Testis (tissue), 5 donors: ENCODE data around the gene SHCBP1. TPM values are rescaled to one million over a fixed set of nuclear protein-coding genes. Genes with fewer than 3 reads are reported as not detected.
A peak's percentile ranks its signal among the peaks of the same experiment; 100 is the strongest.

Source experiments
- DNase-seq: peaks from one replicate; pipeline ENCODE4 v3.0.0-alpha.2; 2019
- H3K27ac ChIP-seq, 2 donors: fragments of 200-600 bp; sonication (generic); one replicate each; pipeline ENCODE4 v1.5.1; 2019
- H3K27me3 ChIP-seq: fragments of 200-600 bp; sonication (generic); one replicate; pipeline ENCODE4 v1.5.1; 2019
- H3K36me3 ChIP-seq: fragments of 200-600 bp; sonication (generic); one replicate; pipeline ENCODE4 v1.5.1; 2017; ENCODE audit warnings: low read depth; ENCODE audit errors: missing control alignments
- H3K4me1 ChIP-seq: fragments of 200-600 bp; sonication (generic); one replicate; pipeline ENCODE4 v1.5.1; 2019
- H3K4me3 ChIP-seq, 2 donors: fragments of 200-600 bp; sonication (generic); one replicate each; pipeline ENCODE4 v1.5.1; 2017 to 2019
- H3K9me3 ChIP-seq: fragments of 200-600 bp; sonication (generic); one replicate; pipeline ENCODE4 v1.5.1; 2017
- POLR2A ChIP-seq: fragments of 450-650 bp; IDR thresholded peaks from one replicate; pipeline ENCODE4 v1.6.1; 2017; ENCODE audit warnings: antibody characterized with exemption, mild to moderate bottlenecking, moderate library complexity
- WGBS, 2 donors: methylation state at CpG; one replicate each; pipeline ENCODE4 v1.1.5; 2018; 5-methylcytosine and 5-hydroxymethylcytosine counted together
- intact Hi-C: fragments of 100-400 bp; cut with DNase I; formaldehyde crosslinking; loops from one replicate; pipeline ENCODE4 v1.15.1; 2023; ENCODE audit warnings: low total_unique reads
- long read RNA-seq, 2 donors: transcript quantifications; one replicate each; lab custom pipeline, GENCODE V29; 2026
- polyA plus RNA-seq: library from polyadenylated mRNA; stranded (reverse); fragments of 350-450 nt; fragmentation: Illumina TruSeq; extraction: RNeasy Lipid Tissue Mini Kit (QIAGEN cat#74804); gene quantifications from one replicate; pipeline ENCODE4 v1.2.3, GENCODE V29; 2014; ENCODE audit warnings: low read depth, low replicate concordance; ENCODE audit not compliant: insufficient read depth
- total RNA-seq, 2 donors: library from RNA; depleted of rRNA; stranded (reverse); fragments of >200 nt; gene quantifications; one replicate each; pipeline ENCODE4 v1.2.3, GENCODE V29; 2016
- TF ChIP-seq, protein P1 (sequence below), 3 experiments: fragments of 450-650 bp in 2 of 3; fragments of 200-600 bp in 1 of 3; sonication (generic) in 1 of 3; IDR thresholded peaks; one replicate each; pipeline ENCODE4 v1.5.1; 2016 to 2019; ENCODE audit warnings: antibody characterized with exemption in 3 of 3, mild to moderate bottlenecking in 2 of 3, moderate library complexity in 1 of 3

Gene SHCBP1
- 10 to 100 TPM; 10.4 to 23.7 TPM for total RNA-seq
- 14.7 TPM for polyA plus RNA-seq
- long read RNA-seq, donor 1, partial matches to known transcripts: 51 of 55 reads
- long read RNA-seq, donor 1, other reads (novel, unspliced or antisense): 0 of 55 reads
- long read RNA-seq, donor 2, partial matches to known transcripts: 0 of 1 reads
- long read RNA-seq, donor 2, other reads (novel, unspliced or antisense): 0 of 1 reads

DNA sequence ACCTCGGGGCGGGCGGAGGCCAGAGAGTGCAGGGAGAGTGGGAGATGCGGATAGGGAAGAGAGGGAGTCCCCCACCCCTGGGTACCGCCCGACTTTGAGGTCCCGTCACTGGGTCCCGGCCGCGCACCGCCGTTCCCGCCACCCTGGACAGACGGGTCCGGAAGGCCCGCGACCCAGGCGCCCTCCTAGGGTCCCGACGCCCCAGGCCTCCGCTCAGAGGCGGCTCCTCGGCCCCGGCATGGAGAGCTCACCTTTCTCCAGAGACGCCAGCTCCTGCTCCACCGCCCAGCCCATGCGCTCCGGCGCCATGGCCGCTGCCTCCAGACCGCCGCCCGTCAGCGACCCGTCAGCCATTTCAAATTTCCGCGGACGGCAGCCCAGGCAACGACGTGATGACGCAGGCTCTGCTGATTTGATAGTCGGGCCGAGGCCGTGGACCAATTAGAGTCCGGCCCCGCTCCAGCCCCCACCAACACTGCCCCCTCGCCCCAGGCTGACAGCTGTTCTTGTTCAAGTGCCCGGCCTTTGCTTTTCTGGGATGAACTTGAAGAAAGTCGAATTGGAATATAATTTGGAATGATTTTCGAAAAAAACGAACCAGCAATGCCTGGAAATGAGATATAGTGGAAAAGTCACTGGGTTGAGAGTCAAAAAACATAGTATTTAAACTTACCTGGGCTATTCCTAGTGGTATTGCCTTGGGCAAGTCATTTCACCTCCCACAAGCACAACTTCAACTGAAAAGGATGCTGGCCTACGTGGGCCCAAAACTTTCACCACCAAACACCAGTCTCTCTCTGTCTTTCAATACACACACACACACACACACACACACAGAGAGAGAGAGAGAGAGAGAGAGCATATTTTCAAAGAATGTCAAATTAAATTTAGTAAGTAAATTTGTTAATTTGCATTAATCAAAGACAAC lies at the start of gene SHCBP1:
Gene SHCBP1 (minus strand): TSS at position 374 of the 928 bp plus-strand sequence. CDS start 20 bp downstream, at position 354.
- Histone ChIP-seq H3K27ac (no peak within 1 kb of the TSS), H3K27me3 (no peaks in the 10 kb centered on the region), H3K36me3 (no peaks in the 10 kb centered on the region), H3K4me3 (peak within 1 kb of the TSS; percentile 59 to 72), H3K9me3 (no peaks in the 10 kb centered on the region), H3K4me1 (no peaks in the 10 kb centered on the region)
- no peak for TF ChIP-seq POLR2A
- TF ChIP-seq, protein P1, sequence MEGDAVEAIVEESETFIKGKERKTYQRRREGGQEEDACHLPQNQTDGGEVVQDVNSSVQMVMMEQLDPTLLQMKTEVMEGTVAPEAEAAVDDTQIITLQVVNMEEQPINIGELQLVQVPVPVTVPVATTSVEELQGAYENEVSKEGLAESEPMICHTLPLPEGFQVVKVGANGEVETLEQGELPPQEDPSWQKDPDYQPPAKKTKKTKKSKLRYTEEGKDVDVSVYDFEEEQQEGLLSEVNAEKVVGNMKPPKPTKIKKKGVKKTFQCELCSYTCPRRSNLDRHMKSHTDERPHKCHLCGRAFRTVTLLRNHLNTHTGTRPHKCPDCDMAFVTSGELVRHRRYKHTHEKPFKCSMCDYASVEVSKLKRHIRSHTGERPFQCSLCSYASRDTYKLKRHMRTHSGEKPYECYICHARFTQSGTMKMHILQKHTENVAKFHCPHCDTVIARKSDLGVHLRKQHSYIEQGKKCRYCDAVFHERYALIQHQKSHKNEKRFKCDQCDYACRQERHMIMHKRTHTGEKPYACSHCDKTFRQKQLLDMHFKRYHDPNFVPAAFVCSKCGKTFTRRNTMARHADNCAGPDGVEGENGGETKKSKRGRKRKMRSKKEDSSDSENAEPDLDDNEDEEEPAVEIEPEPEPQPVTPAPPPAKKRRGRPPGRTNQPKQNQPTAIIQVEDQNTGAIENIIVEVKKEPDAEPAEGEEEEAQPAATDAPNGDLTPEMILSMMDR (IDR thresholded peaks at IDR 0.05): no peak
- DNase-seq: peak; percentile 95
- 1 to 2% methylated on average over 16 to 46 of the region's 52 CpGs for WGBS, 2 donors
- intact Hi-C loops: no loop called here

DNA sequence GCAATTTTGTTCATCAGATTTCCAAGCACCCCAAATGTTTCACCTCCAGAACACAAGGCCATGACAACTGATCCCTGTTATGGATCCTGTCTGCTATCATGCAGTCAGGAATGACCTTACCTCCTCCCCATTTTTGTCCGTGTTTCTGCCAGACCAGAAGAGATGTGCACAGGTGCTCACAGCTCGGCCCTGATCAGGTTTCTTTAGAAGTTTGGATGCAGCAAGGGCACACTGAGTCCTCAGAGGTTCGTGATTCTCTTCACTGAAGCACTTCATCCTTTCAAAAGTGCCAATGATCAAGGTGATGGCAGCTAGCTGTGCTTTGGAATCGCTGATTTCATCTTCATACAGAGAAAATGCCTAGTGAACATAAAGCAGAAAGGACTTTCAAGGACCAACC lies 40.9 kb upstream of the SHCBP1 start:
- Histone ChIP-seq H3K4me1 (no peaks in the 10 kb centered on the region), H3K9me3 (no peaks in the 10 kb centered on the region), H3K36me3 (no peaks in the 10 kb centered on the region), H3K27ac (no peak overlapping the region), H3K4me3 (no peak overlapping the region), H3K27me3 (no peaks in the 10 kb centered on the region)
- TF ChIP-seq, protein P1 (IDR thresholded peaks at IDR 0.05): no peak
- TF ChIP-seq POLR2A: no peak
- DNase-seq: no peak
- intact Hi-C loops: no loop called here
- 63 to 69% methylated on average over 4 of the region's 4 CpGs for WGBS, 2 donors

- DNase-seq: no peak
- H3K27me3 ChIP-seq: no peaks in the 10 kb centered on the region
- H3K4me3 ChIP-seq: no peak overlapping the region
- H3K27ac ChIP-seq: no peak overlapping the region
- no peaks in the 10 kb centered on the region for H3K4me1 ChIP-seq
- WGBS, 2 donors: 44 to 72% methylated on average over 1 of the region's 1 CpG
- intact Hi-C loops: no loop called here
- TF ChIP-seq, protein P1 (IDR thresholded peaks at IDR 0.05): no peak
- TF ChIP-seq POLR2A: no peak
- H3K9me3 ChIP-seq: no peaks in the 10 kb centered on the region
- H3K36me3 ChIP-seq: no peaks in the 10 kb centered on the region
These were observed 37.7 kb upstream of the SHCBP1 start for GRCh38 chr16:46658925-46659324.

GRCh38 chr16:46651305-46651704 lies 30.1 kb upstream of the SHCBP1 start:
- H3K27me3 ChIP-seq: no peaks in the 10 kb centered on the region
- no peak overlapping the region for H3K27ac ChIP-seq
- H3K4me3 ChIP-seq: no peak overlapping the region
- H3K9me3 ChIP-seq: no peaks in the 10 kb centered on the region
- no peak for TF ChIP-seq POLR2A
- TF ChIP-seq, protein P1 (IDR thresholded peaks at IDR 0.05): no peak
- WGBS, 2 donors: 92 to 96% methylated on average over 3 of the region's 3 CpGs
- no peak for DNase-seq
- no peaks in the 10 kb centered on the region for H3K36me3 ChIP-seq
- H3K4me1 ChIP-seq: no peaks in the 10 kb centered on the region
- intact Hi-C loops: no loop called here
